Stimulated activated CD8-positive, alpha-beta memory T cell treated with anti-CD3 and anti-CD28 coated beads, Interleukin-2, amount 100 ng/mL, for 48 hours (primary cell): ENCODE data around the gene PCDHGB2.
"Not testable (repeated sequence)": the region's sequence is repeated elsewhere in the genome, so short reads cannot be mapped to it uniquely, and the experiment has no call there.

Experiments used
- DNase-seq, 2 donors: peaks; one replicate each; pipeline ENCODE4 v3.0.0-alpha.2; 2020; ENCODE audit warnings: low read depth in 2 of 2

PCDHGB2 gene

DNA sequence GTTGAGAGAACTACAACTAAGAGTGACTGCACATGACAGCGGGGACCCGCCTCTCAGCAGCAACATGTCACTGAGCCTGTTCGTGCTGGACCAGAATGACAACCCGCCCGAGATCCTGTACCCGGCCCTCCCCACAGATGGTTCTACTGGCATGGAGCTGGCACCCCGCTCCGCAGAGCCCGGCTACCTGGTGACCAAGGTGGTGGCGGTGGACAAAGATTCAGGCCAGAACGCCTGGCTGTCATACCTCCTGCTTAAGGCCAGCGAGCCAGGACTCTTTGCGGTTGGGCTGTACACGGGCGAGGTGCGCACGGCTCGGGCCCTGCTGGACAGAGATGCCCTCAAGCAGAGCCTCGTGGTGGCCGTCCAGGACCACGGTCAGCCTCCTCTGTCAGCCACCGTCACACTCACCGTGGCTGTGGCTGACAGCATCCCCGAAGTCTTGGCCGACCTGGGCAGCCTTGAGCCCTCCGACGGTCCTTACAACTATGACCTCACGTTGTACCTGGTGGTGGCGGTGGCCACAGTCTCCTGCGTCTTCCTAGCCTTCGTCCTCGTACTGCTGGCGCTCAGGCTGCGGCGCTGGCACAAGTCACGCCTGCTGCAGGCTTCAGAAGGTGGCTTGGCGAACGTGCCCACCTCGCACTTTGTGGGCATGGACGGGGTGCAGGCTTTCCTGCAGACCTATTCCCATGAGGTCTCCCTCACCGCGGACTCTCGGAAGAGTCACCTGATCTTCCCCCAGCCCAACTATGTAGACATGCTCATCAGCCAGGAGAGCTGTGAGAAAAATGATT lies 24.9 kb downstream of the PCDHGB2 start:
- DNase-seq: no peak

DNA sequence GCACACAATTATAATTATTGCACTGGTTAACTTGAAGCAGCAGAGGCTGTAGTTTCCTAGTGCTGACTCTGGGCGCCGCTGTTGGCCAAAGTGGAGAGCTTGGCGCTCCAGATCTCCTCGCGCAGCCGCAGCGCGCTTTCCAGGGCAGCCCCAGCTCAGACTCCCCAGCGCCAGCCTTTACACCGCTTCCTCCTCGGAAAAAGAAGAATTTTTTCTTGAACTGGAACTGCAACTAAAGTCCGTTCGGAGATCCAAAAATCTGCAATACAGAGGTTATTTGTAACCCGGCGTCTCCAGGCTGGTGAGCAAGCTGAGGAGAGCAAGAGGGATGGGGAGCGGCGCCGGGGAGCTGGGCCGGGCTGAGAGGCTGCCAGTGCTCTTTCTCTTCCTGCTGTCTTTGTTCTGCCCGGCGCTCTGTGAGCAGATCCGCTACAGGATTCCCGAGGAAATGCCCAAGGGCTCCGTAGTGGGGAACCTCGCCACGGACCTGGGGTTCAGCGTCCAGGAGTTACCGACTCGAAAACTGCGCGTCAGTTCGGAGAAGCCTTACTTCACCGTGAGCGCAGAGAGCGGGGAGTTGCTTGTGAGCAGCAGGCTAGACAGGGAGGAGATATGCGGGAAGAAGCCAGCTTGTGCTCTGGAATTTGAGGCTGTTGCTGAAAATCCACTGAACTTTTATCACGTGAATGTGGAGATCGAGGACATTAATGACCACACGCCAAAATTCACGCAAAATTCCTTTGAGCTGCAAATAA lies 27.9 kb downstream of the PCDHGB2 start, which contains the start of gene PCDHGB4:
PCDHGB4 (plus strand) TSS at position 142 of the 755 bp plus-strand sequence; CDS start at position 329, 187 bp downstream.
- not testable (repeated sequence) for DNase-seq

DNA sequence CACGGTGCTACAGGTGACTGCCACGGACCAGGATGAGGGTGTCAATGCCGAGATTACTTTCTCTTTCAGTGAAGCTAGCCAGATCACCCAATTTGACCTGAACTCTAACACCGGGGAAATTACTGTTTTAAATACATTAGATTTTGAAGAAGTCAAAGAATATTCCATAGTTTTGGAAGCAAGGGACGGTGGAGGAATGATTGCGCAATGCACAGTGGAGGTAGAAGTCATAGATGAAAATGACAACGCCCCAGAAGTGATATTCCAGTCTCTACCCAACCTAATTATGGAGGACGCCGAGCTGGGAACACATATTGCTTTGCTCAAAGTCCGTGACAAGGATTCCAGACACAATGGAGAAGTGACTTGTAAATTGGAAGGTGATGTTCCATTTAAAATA lies 28.9 kb downstream of the PCDHGB2 start:
- no peak for DNase-seq

DNA sequence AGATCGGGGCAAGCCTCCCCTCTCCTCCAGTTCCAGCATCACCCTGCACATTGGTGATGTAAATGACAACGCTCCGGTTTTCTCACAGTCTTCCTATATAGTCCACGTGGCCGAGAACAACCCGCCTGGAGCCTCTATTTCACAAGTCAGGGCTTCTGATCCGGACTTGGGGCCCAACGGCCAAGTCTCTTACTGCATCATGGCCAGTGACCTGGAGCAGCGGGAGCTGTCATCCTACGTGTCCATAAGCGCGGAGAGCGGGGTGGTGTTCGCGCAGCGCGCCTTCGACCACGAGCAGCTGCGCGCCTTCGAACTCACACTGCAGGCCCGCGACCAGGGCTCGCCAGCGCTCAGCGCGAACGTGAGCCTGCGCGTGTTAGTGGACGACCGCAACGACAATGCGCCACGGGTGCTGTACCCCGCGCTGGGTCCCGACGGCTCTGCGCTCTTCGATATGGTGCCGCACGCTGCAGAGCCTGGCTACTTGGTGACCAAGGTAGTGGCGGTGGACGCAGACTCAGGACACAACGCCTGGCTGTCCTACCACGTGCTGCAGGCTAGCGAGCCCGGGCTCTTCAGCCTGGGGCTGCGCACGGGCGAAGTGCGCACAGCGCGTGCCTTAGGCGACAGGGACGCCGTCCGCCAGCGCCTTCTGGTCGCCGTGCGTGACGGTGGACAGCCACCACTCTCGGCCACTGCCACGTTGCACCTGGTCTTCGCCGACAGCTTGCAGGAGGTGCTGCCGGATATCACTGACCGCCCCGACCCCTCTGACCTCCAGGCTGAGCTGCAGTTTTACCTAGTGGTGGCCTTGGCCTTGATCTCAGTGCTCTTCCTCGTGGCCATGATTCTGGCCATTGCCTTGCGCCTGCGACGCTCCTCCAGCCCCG lies 29.6 kb downstream of the PCDHGB2 start:
- no peak for DNase-seq

DNA sequence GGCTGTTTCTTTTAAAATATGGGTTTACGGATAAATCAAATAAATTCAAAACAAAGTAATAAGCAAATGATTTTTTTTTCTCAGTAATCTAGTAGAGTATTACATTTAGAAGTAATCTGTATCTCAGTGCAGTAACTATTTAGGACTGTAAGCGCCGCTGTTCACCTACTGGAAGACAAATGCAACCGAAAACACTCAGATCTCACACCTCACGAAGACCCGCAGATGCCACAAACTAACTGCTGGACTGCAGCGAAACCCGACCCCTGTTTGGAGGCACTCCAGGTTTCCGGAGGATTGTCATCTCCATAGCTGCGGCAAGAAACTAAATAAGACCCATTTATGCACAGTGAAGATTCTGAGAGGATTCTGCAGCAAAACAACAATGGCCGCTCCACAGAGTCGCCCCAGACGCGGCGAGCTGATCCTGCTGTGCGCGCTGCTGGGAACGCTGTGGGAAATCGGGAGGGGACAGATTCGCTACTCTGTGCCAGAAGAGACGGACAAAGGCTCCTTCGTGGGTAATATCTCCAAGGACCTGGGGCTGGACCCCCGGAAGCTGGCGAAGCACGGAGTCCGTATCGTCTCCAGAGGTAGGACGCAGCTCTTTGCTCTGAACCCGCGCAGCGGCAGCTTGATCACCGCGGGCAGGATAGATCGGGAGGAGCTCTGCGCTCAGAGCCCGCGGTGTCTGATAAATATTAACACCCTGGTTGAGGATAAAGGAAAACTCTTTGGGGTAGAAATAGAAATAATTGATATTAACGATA lies 32.8 kb downstream of the PCDHGB2 start, which contains the start of gene PCDHGA8:
PCDHGA8 (plus strand) TSS at position 205 of the 770 bp plus-strand sequence; CDS start at position 386, 181 bp downstream.
- no peak for DNase-seq

DNA sequence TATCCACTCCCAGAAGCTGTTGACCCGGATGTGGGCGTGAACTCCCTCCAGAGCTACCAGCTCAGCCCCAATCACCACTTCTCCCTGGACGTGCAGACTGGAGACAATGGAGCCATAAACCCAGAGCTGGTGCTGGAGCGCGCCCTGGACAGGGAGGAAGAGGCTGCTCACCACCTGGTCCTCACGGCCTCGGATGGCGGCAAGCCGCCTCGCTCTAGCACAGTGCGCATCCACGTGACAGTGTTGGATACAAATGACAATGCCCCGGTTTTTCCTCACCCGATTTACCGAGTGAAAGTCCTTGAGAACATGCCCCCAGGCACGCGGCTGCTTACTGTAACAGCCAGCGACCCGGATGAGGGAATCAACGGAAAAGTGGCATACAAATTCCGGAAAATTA lies 33.5 kb downstream of the PCDHGB2 start:
- no peak for DNase-seq

DNA sequence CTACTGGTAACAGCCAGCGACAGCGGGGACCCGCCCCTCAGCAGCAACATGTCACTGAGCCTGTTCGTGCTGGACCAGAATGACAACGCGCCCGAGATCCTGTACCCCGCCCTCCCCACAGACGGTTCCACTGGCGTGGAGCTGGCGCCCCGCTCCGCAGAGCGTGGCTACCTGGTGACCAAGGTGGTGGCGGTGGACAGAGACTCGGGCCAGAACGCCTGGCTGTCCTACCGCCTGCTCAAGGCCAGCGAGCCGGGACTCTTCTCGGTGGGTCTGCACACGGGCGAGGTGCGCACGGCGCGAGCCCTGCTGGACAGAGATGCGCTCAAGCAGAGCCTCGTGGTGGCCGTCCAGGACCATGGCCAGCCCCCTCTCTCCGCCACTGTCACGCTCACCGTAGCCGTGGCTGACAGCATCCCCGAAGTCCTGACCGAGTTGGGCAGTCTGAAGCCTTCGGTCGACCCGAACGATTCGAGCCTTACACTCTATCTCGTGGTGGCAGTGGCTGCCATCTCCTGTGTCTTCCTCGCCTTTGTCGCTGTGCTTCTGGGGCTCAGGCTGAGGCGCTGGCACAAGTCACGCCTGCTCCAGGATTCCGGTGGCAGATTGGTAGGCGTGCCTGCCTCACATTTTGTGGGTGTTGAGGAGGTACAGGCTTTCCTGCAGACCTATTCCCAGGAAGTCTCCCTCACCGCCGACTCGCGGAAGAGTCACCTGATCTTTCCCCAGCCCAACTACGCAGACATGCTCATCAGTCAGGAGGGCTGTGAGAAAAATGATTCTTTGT lies 34.8 kb downstream of the PCDHGB2 start:
- not testable (repeated sequence) for DNase-seq

DNA sequence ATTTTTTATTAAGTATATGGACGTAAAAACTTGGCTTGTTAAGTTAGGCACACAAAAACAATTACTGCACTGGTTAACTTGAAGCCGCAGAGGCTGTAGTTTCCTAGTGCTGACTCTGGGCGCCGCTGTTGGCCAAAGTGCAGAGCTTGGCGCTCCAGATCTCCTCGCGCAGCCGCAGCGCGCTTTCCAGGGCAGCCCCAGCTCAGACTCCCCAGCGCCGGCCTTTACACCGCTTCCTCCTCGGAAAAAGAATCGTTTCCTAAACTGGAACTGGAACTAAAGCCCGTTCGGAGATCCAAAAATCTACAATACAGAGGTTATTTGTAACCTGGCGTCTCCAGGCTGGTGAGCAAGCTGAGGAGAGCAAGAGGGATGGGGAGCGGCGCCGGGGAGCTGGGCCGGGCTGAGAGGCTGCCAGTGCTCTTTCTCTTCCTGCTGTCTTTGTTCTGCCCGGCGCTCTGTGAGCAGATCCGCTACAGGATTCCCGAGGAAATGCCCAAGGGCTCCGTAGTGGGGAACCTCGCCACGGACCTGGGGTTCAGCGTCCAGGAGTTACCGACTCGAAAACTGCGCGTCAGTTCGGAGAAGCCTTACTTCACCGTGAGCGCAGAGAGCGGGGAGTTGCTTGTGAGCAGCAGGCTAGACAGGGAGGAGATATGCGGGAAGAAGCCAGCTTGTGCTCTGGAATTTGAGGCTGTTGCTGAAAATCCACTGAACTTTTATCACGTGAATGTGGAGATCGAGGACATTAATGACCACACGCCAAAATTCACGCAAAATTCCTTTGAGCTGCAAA lies 38.2 kb downstream of the PCDHGB2 start, which contains the start of gene PCDHGB5:
PCDHGB5 (plus strand) TSS at position 192 of the 796 bp plus-strand sequence; CDS start at position 373, 181 bp downstream.
- not testable (repeated sequence) for DNase-seq

DNA sequence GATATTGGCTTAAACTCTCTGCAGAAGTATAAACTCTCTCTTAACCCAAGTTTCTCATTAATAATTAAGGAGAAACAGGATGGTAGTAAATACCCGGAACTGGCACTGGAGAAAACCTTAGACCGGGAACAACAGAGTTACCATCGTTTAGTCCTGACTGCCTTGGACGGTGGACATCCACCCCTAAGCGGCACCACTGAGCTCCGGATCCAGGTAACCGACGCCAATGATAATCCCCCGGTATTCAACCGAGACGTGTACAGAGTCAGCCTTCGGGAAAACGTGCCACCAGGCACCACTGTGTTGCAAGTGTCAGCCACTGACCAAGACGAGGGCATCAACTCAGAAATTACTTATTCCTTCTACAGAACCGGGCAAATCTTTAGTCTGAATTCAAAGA lies 38.8 kb downstream of the PCDHGB2 start:
- DNase-seq: no peak

DNA sequence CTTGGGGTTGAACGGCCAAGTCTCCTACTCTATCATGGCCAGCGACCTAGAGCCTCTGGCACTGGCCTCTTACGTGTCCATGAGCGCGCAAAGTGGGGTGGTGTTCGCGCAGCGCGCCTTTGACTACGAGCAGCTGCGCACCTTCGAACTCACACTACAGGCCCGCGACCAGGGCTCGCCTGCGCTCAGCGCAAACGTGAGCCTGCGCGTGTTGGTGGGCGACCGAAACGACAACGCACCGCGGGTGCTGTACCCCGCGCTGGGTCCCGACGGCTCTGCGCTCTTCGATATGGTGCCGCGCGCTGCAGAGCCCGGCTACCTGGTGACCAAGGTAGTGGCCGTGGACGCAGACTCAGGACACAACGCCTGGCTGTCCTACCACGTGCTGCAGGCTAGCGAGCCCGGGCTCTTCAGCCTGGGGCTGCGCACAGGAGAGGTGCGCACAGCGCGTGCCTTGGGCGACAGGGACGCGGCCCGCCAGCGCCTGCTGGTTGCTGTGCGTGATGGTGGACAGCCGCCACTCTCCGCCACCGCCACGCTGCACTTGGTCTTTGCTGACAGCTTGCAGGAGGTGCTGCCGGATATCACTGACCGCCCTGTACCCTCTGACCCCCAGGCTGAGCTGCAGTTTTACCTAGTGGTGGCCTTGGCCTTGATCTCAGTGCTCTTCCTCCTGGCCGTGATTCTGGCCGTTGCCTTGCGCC lies 39.9 kb downstream of the PCDHGB2 start:
- no peak for DNase-seq

DNA sequence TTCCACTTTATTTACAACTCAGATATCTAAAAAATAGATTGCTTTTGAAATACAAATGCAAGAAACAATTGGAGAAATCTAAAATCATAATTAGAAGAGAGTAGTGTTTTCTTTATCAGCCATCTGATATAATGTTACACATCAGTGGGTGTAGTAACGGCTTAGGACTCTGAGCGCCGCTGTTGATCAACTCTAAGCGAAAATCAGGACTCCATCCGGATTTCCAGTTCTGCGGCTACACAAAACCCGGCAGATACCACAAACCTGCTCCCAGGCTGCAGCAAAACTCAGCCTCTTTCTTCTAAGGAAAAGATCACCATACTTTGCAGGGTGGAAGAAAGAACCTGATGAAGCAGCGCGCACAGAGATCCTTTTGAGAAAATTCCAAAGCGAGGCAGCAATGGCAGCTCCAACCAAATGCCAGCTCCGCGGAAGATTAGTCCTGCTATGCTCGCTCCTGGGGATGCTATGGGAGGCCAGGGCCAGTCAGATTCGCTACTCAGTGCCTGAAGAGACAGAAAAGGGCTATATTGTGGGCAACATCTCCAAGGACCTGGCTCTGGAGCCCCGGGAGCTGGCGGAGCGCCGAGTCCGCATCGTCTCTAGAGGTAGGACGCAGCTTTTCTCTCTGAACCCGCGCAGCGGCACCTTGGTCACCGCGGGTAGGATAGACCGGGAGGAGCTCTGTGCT lies 42.9 kb downstream of the PCDHGB2 start, which contains the start of gene PCDHGA9:
PCDHGA9 (plus strand) TSS at position 226 of the 691 bp plus-strand sequence; CDS start at position 401, 175 bp downstream.
- no peak for DNase-seq

DNA sequence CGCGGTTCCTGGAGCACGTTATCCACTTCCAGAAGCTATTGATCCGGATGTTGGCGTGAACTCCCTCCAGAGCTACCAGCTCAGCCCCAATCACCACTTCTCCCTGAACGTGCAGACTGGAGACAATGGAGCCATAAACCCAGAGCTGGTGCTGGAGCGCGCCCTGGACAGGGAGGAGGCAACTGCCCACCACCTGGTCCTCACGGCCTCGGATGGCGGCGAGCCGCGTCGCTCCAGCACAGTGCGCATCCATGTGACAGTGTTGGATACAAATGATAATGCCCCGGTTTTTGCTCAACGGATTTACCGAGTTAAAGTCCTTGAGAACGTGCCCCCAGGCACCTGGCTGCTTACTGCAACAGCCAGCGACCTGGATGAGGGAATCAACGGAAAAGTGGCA lies 43.6 kb downstream of the PCDHGB2 start:
- no peak for DNase-seq

DNA sequence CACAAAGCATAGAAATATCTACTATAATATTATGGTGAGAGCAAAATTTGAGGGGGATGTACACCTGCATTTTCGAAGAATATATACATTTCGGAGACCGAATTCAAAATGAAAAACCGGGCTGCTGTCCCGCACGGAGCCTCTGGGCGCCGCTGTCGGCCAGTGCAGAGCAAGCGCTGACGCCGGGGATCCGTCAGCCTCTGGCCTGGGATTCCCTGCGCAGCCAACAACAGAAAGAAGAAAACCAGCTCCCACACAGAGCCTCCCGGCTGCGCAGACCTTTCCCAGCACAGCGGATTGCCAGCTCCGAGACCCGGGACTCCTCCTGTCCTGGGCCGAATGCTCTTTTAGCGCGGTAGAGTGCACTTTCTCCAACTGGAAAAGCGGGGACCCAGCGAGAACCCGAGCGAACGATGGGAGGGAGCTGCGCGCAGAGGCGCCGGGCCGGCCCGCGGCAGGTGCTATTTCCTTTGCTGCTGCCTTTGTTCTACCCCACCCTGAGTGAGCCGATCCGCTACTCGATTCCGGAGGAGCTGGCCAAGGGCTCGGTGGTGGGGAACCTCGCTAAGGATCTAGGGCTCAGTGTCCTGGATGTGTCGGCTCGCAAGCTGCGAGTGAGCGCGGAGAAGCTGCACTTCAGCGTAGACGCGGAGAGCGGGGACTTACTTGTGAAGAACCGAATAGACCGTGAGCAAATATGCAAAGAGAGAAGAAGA lies 48.2 kb downstream of the PCDHGB2 start, which contains the start of gene PCDHGB6:
PCDHGB6 (plus strand) TSS at position 232 of the 716 bp plus-strand sequence; CDS start at position 414, 182 bp downstream.
- not testable (repeated sequence) for DNase-seq

DNA sequence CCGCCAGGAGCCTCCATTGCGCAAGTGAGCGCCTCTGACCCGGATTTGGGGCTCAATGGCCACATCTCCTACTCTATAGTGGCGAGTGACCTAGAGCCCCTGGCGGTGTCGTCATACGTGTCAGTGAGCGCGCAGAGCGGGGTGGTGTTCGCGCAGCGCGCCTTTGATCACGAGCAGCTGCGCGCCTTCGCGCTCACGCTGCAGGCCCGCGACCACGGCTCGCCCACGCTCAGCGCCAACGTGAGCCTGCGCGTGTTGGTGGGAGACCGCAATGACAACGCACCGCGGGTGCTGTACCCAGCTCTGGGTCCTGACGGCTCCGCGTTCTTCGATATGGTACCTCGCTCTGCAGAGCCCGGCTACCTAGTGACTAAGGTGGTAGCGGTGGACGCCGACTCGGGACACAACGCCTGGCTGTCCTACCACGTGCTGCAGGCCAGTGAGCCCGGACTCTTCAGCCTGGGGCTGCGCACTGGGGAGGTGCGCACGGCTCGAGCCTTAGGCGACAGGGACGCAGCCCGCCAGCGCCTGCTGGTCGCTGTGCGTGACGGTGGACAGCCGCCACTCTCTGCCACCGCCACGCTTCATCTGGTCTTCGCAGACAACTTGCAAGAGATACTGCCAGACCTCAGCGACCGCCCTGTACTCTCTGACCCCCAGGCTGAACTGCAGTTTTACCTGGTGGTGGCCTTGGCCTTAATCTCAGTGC lies 50.0 kb downstream of the PCDHGB2 start:
- no peak for DNase-seq

DNA sequence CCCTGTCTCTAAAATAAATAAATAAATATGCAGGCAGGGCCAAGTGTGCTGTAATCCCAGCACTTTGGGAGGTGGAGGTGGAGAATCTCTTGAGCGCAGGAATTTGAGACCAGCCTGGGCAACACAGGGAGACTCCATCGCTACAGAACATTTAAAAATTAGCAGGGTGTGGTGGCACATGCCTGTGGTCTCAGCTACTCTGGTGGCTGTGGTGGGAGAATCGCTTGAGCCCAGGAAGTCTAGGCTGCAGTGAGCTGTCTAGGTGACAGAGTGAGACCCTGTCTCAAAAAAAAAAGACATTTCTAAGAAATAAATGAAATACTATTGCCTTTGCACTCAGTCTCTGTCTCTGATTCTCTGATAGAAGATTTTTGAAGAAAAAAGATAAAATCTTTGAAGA lies 51.8 kb downstream of the PCDHGB2 start:
- no peak for DNase-seq
